GM21825 (cell line): ENCODE measurements around the gene NPHP4.

Source experiments
- ATAC-seq: cut with Tn5 transposase; IDR thresholded peaks from one replicate; pipeline ENCODE4 v1.9.1; 2021; ENCODE audit warnings: mild to moderate bottlenecking, moderate library complexity; ENCODE audit not compliant: unreplicated experiment

Gene NPHP4

GRCh38 chr1:5915587-5916571 lies 76.3 kb downstream of the NPHP4 start:
- ATAC-seq, result no peak

- no peak for ATAC-seq
Measured at GRCh38 chr1:5914676-5915365, 77.4 kb downstream of the NPHP4 start.

- no peak for ATAC-seq
Measured at GRCh38 chr1:5913876-5914275, 78.3 kb downstream of the NPHP4 start.

- ATAC-seq, result no peak
Measured at GRCh38 chr1:5913078-5913845, 79.0 kb downstream of the NPHP4 start.

- ATAC-seq, result no peak
Measured at GRCh38 chr1:5911871-5912271, 80.4 kb downstream of the NPHP4 start.

GRCh38 chr1:5911157-5911556 lies 81.1 kb downstream of the NPHP4 start:
- ATAC-seq, result no peak

GRCh38 chr1:5910666-5911065 lies 81.6 kb downstream of the NPHP4 start:
- ATAC-seq, result no peak

- ATAC-seq, result no peak
Measured at GRCh38 chr1:5910276-5910620, 82.0 kb downstream of the NPHP4 start.

- no peak for ATAC-seq
Measured at GRCh38 chr1:5909576-5910275, 82.5 kb downstream of the NPHP4 start.

- no peak for ATAC-seq
Measured at GRCh38 chr1:5908461-5909375, 83.5 kb downstream of the NPHP4 start.

GRCh38 chr1:5907966-5908365 lies 84.3 kb downstream of the NPHP4 start:
- ATAC-seq, result no peak

- no peak for ATAC-seq
Measured at GRCh38 chr1:5907386-5907785, 84.8 kb downstream of the NPHP4 start.

GRCh38 chr1:5906966-5907365 lies 85.3 kb downstream of the NPHP4 start:
- ATAC-seq, result no peak

- no peak for ATAC-seq
Measured at GRCh38 chr1:5906116-5906515, 86.1 kb downstream of the NPHP4 start.

- ATAC-seq, result no peak
Measured at GRCh38 chr1:5905436-5905835, 86.8 kb downstream of the NPHP4 start.

- ATAC-seq, result no peak
Measured at GRCh38 chr1:5904551-5904950, 87.7 kb downstream of the NPHP4 start.

GRCh38 chr1:5903680-5904079 lies 88.5 kb downstream of the NPHP4 start:
- ATAC-seq, result no peak

GRCh38 chr1:5903031-5903430 lies 89.2 kb downstream of the NPHP4 start:
- ATAC-seq, result no peak

GRCh38 chr1:5901841-5902240 lies 90.4 kb downstream of the NPHP4 start:
- ATAC-seq, result no peak

- no peak for ATAC-seq
Measured at GRCh38 chr1:5901150-5901549, 91.1 kb downstream of the NPHP4 start.
